GM12874 (cell line): ENCODE results near the gene TOR1AIP2.

Experiments
- CTCF ChIP-seq: IDR thresholded peaks from 2 replicates; pipeline ENCODE4 v1.5.1; 2011; ENCODE audit warnings: low read depth, mild to moderate bottlenecking, control low read depth, low read length, moderate library complexity; ENCODE audit not compliant: insufficient read depth

Gene TOR1AIP2

GRCh38 chr1:179860652-179861051 lies 17.0 kb downstream of the TOR1AIP2 start:
- TF ChIP-seq CTCF = no peak

- TF ChIP-seq CTCF = no peak
Measured at GRCh38 chr1:179857009-179857408, 20.6 kb downstream of the TOR1AIP2 start.

GRCh38 chr1:179856296-179856695 lies 21.3 kb downstream of the TOR1AIP2 start:
- TF ChIP-seq CTCF = no peak

GRCh38 chr1:179853102-179853501 lies 24.5 kb downstream of the TOR1AIP2 start:
- TF ChIP-seq CTCF = no peak

GRCh38 chr1:179848233-179848632 lies 29.4 kb downstream of the TOR1AIP2 start:
- TF ChIP-seq CTCF = no peak

- no peak for TF ChIP-seq CTCF
Measured at GRCh38 chr1:179840107-179840506, 37.5 kb downstream of the TOR1AIP2 start.

GRCh38 chr1:179831852-179832699 lies 45.5 kb downstream of the TOR1AIP2 start:
- TF ChIP-seq CTCF = no peak
